CD14-positive monocyte (primary cell): ENCODE data around the gene UBR1. TPM values are rescaled to one million over a fixed set of nuclear protein-coding genes. Genes with fewer than 3 reads are reported as not detected.

ENCODE experiments used
- DNase-seq, 3 donors: peaks; one replicate each; pipeline ENCODE4 v3.0.0-alpha.2; 2011 to 2022
- H2AFZ ChIP-seq: 2 replicates; pipeline ENCODE4 v1.6.0; 2012; ENCODE audit warnings: mild to moderate bottlenecking, low read depth, low read length, inconsistent platforms; ENCODE audit not compliant: insufficient read depth, poor library complexity, severe bottlenecking
- H3K27ac ChIP-seq, 2 donors: 1 replicate in 1 of 2; 2 replicates in 1 of 2; pipeline ENCODE4 v1.5.1; 2012 to 2013; ENCODE audit warnings: low read length in 2 of 2, control low read depth in 1 of 2, inconsistent platforms in 1 of 2, low read depth in 1 of 2, mild to moderate bottlenecking in 1 of 2
- H3K27me3 ChIP-seq, 2 donors: one replicate each; pipeline versions ENCODE4 v1.6.0 to v1.6.1; 2011 to 2013; ENCODE audit warnings: low read length in 2 of 2; ENCODE audit not compliant: control insufficient read depth in 2 of 2, insufficient read depth in 2 of 2
- H3K36me3 ChIP-seq, 2 donors: replicated peaks in 1 of 2; 1 replicate in 1 of 2; 2 replicates in 1 of 2; pipeline versions ENCODE4 v1.5.1 to v1.6.1; 2012 to 2013; ENCODE audit warnings: low read length in 2 of 2, control low read depth in 1 of 2, inconsistent platforms in 1 of 2, mild to moderate bottlenecking in 1 of 2; ENCODE audit not compliant: insufficient read depth in 2 of 2, control insufficient read depth in 1 of 2
- H3K4me1 ChIP-seq, 2 donors: 1 replicate in 1 of 2; 2 replicates in 1 of 2; pipeline versions ENCODE4 v1.5.1 to v1.6.1; 2012 to 2013; ENCODE audit warnings: low read length in 2 of 2, control low read depth in 1 of 2, inconsistent platforms in 1 of 2, mild to moderate bottlenecking in 1 of 2, moderate library complexity in 1 of 2; ENCODE audit not compliant: insufficient read depth in 2 of 2, control insufficient read depth in 1 of 2
- H3K4me2 ChIP-seq: replicated peaks from 2 replicates; pipeline ENCODE3; 2012; ENCODE audit warnings: low read length, moderate library complexity, mild to moderate bottlenecking; ENCODE audit not compliant: poor library complexity, severe bottlenecking; ENCODE audit errors: extremely low read depth
- H3K4me3 ChIP-seq, 3 experiments: fragments of 200-600 bp in 1 of 3; sonication (generic) in 1 of 3; replicated peaks in 1 of 3; 1 replicate in 2 of 3; 2 replicates in 1 of 3; pipeline ENCODE4 v1.5.1; 2011 to 2013; ENCODE audit warnings: low read length in 3 of 3, mild to moderate bottlenecking in 3 of 3, control low read depth in 2 of 3, low read depth in 2 of 3, inconsistent platforms in 1 of 3, moderate library complexity in 1 of 3
- H3K79me2 ChIP-seq: 2 replicates; pipeline ENCODE4 v1.6.0; 2012; ENCODE audit warnings: mild to moderate bottlenecking, control low read depth, inconsistent platforms, low read length, moderate library complexity; ENCODE audit not compliant: insufficient read depth
- H3K9ac ChIP-seq: 2 replicates; pipeline ENCODE4 v1.6.0; 2017; ENCODE audit warnings: low read length, mild to moderate bottlenecking; ENCODE audit not compliant: insufficient read depth, poor library complexity, severe bottlenecking
- H3K9me3 ChIP-seq, 2 donors: replicated peaks in 1 of 2; 1 replicate in 1 of 2; 2 replicates in 1 of 2; pipeline versions ENCODE4 v1.5.1 to v1.6.1; 2012 to 2013; ENCODE audit warnings: low read length in 2 of 2, control low read depth in 1 of 2; ENCODE audit not compliant: control insufficient read depth in 1 of 2, insufficient read depth in 1 of 2
- H4K20me1 ChIP-seq: 2 replicates; pipeline ENCODE4 v1.6.0; 2012; ENCODE audit warnings: mild to moderate bottlenecking, low read length, control low read depth, moderate library complexity; ENCODE audit not compliant: insufficient read depth
- H3K27ac Mint-ChIP-seq, 7 donors: one replicate each; pipeline ENCODE4 v1.8.0; 2020; ENCODE audit warnings: mild to moderate bottlenecking in 7 of 7, mixed read lengths in 7 of 7, moderate library complexity in 6 of 7, inconsistent platforms in 2 of 7
- H3K27me3 Mint-ChIP-seq, 3 donors: one replicate each; pipeline ENCODE4 v1.8.0; 2021 to 2022; ENCODE audit warnings: low read depth in 3 of 3, mild to moderate bottlenecking in 3 of 3, mixed read lengths in 3 of 3, moderate library complexity in 3 of 3, inconsistent platforms in 1 of 3
- H3K36me3 Mint-ChIP-seq, 2 donors: one replicate each; pipeline ENCODE4 v1.8.0; 2020; ENCODE audit warnings: mixed read lengths in 2 of 2, inconsistent platforms in 1 of 2, mild to moderate bottlenecking in 1 of 2
- H3K4me1 Mint-ChIP-seq: one replicate; pipeline ENCODE4 v1.8.0; 2020; ENCODE audit warnings: mild to moderate bottlenecking, mixed read lengths
- H3K4me3 Mint-ChIP-seq, 2 donors: one replicate each; pipeline ENCODE4 v1.8.0; 2020; ENCODE audit warnings: mild to moderate bottlenecking in 2 of 2, mixed read lengths in 2 of 2, moderate library complexity in 1 of 2
- H3K9me3 Mint-ChIP-seq, 7 donors: one replicate each; pipeline ENCODE4 v1.8.0; 2020 to 2022; ENCODE audit warnings: mixed read lengths in 7 of 7, mild to moderate bottlenecking in 6 of 7, moderate library complexity in 6 of 7, inconsistent platforms in 2 of 7
- WGBS: methylation state at CpG from one replicate; pipeline ENCODE4 v1.1.5; 2013; ENCODE audit warnings: missing lambda C conversion rate; ENCODE audit not compliant: insufficient coverage; 5-methylcytosine and 5-hydroxymethylcytosine counted together
- intact Hi-C, 2 donors: fragments of 100-400 bp; cut with micrococcal nuclease; formaldehyde crosslinking; loops; one replicate each; pipeline versions ENCODE4 v1.15.0 to v1.15.1; 2023
- polyA plus RNA-seq, 3 donors: library from polyadenylated mRNA; depleted of rRNA in 1 of 3; unstranded in 2 of 3; stranded (reverse) in 1 of 3; fragments of 300-500 nt in 2 of 3; fragments of >200 nt in 1 of 3; fragmentation: Illumina TruSeq in 2 of 3; gene quantifications; 1 replicate in 2 of 3; 2 replicates in 1 of 3; pipeline ENCODE4 v1.2.3, GENCODE V29; 2012 to 2021
- TF ChIP-seq, protein P1 (sequence below): fragments of 200-600 bp; IDR thresholded peaks from one replicate; pipeline ENCODE4 v1.8.0; 2022; ENCODE audit warnings: antibody characterized with exemption, mild to moderate bottlenecking

The UBR1 gene
- polyA plus RNA-seq, 3 donors, result 5.1 to 7.9 (median 6.3) TPM

DNA sequence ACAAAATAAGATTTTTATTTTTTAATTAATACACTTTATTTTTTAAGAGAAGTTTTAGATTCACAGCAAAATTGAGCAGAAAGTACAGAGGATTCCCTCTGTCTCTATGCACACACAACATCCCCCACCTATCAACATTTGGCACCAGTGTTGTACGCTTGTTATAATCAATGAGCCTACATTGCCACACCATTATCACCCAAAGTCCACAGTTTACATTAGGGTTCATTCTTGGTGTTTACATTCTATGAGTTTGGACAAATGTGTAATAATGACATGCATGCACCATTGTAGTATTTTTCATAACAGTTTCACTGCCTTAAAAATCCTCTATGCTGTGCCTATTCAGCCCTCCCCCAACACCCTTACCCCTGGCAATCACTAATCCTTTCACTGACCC, 134.0 kb downstream of the UBR1 start:
- no peaks in the 10 kb centered on the region for H3K27me3 Mint-ChIP-seq
- no peaks in the 10 kb centered on the region for H3K4me1 ChIP-seq
- no peaks in the 10 kb centered on the region for H3K79me2 ChIP-seq
- no peak for DNase-seq
- WGBS, result no CpG with 5 or more reads among the region's 1 CpG
- peaks cover 45 to 83% of the 10 kb centered on the region in 2 donors for H3K36me3 ChIP-seq
- no peaks in the 10 kb centered on the region for H3K9me3 ChIP-seq
- intact Hi-C loops, result no loop called here
- no peaks in the 10 kb centered on the region for H4K20me1 ChIP-seq
- no peak overlapping the region for H3K27ac Mint-ChIP-seq
- no peak overlapping the region for H3K27ac ChIP-seq
- TF ChIP-seq, protein P1, sequence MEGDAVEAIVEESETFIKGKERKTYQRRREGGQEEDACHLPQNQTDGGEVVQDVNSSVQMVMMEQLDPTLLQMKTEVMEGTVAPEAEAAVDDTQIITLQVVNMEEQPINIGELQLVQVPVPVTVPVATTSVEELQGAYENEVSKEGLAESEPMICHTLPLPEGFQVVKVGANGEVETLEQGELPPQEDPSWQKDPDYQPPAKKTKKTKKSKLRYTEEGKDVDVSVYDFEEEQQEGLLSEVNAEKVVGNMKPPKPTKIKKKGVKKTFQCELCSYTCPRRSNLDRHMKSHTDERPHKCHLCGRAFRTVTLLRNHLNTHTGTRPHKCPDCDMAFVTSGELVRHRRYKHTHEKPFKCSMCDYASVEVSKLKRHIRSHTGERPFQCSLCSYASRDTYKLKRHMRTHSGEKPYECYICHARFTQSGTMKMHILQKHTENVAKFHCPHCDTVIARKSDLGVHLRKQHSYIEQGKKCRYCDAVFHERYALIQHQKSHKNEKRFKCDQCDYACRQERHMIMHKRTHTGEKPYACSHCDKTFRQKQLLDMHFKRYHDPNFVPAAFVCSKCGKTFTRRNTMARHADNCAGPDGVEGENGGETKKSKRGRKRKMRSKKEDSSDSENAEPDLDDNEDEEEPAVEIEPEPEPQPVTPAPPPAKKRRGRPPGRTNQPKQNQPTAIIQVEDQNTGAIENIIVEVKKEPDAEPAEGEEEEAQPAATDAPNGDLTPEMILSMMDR, result no peak
- H3K36me3 Mint-ChIP-seq, result peaks cover 74 to 79% of the 10 kb centered on the region in 2 donors
- H3K4me3 Mint-ChIP-seq, result no peak overlapping the region
- H3K4me1 Mint-ChIP-seq, result no peaks in the 10 kb centered on the region
- H2AFZ ChIP-seq, result no peak overlapping the region
- no peaks in the 10 kb centered on the region for H3K27me3 ChIP-seq
- H3K9me3 Mint-ChIP-seq, result peaks cover 0 to 6% (median 0%) of the 10 kb centered on the region in 7 donors
- no peak overlapping the region for H3K9ac ChIP-seq
- no peak overlapping the region for H3K4me3 ChIP-seq
- H3K4me2 ChIP-seq, result no peak overlapping the region

DNA sequence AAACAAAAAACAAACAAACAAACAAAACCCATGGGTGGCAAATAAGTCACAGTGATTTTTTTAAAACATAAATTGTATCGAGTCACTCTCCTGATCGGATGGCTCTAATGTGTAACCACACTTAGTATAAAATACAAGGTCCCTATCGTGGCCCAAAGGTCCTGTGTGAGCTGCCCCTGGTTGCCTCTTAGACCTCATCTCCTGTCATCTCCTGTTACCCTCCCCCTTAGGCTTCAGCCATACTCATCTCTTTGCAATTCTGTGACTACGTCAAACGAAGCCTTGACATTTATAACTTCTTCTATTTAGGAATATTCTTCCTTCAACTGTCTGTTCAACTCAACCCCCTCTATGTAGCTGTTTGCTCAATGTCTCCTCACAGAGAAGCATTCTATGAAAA, 141.4 kb downstream of the UBR1 start:
- H3K4me3 ChIP-seq, result no peak overlapping the region
- Mint-ChIP-seq H3K27me3 (no peaks in the 10 kb centered on the region), H3K4me3 (no peak overlapping the region), H3K36me3 (peaks cover 64 to 85% of the 10 kb centered on the region in 2 donors), H3K4me1 (no peaks in the 10 kb centered on the region), H3K9me3 (no peaks in the 10 kb centered on the region), H3K27ac (no peak overlapping the region)
- H4K20me1 ChIP-seq, result no peaks in the 10 kb centered on the region
- H3K27me3 ChIP-seq, result no peaks in the 10 kb centered on the region
- no peak overlapping the region for H3K9ac ChIP-seq
- H3K79me2 ChIP-seq, result no peaks in the 10 kb centered on the region
- H3K27ac ChIP-seq, result no peak overlapping the region
- H3K4me2 ChIP-seq, result no peak overlapping the region
- intact Hi-C loops, result no loop called here
- WGBS, result 95% methylated on average over 4 of the region's 5 CpGs
- H3K36me3 ChIP-seq, result peaks cover 53 to 85% of the 10 kb centered on the region in 2 donors
- no peaks in the 10 kb centered on the region for H3K4me1 ChIP-seq
- no peak for DNase-seq
- no peaks in the 10 kb centered on the region for H3K9me3 ChIP-seq
- H2AFZ ChIP-seq, result no peak overlapping the region
- TF ChIP-seq, protein P1, result no peak
